ENCODE results near the gene IGFBP7.

- TF ChIP-seq CTCF (IDR thresholded peaks at IDR 0.05; ENCODE audit: low read depth, low read length, poor library complexity, severe bottlenecking) (no peak), EZH2phosphoT487 (IDR thresholded peaks at IDR 0.05; ENCODE audit: borderline replicate concordance, low read length) (no peak)
Measured at GRCh38 chr4:57109847-57110639, at the start of gene IGFBP7.

Measured in DOHH2 (cell line).